Measurements from ENCODE around the gene MEIOSIN.
"Not testable (repeated sequence)": the region's sequence is repeated elsewhere in the genome, so short reads cannot be mapped to it uniquely, and the experiment has no call there.

The MEIOSIN gene

GRCh38 chr19:45780448-45781213, 47.4 kb downstream of the MEIOSIN start:
- DNase-seq, result peak; percentile 71

- DNase-seq, result peak; percentile 93
These were observed 48.2 kb downstream of the MEIOSIN start for GRCh38 chr19:45781214-45782161.

GRCh38 chr19:45782162-45782691, 49.0 kb downstream of the MEIOSIN start, which contains the start of gene DMPK:
Gene DMPK (minus strand): TSS chr19:45782490. CDS start chr19:45782352, 138 bp downstream.
- DNase-seq, result peak; percentile 47

GRCh38 chr19:45782820-45783785, 49.9 kb downstream of the MEIOSIN start:
- DNase-seq, result peak; percentile 37

DNA sequence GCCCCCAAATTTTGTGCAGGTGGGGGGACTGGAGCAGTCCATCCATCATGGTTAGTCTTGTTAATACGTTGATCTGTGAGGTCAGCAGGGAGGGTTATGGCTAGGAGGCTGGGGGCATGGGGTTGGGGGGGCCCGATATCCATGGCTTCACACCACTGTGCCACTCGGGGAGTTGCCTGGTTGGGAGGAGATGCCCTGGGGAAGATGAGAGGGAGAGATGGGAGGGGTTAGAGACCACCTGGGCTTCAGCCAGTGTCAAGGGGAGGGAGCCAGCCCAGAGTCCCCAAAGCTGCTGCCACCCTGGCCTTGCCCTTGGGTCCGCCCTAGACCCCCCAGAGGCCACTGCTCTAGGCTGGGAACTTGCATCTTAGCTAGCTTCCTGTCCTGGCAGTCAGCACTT, 50.9 kb downstream of the MEIOSIN start:
- no peak for DNase-seq

GRCh38 chr19:45785097-45785496, 51.9 kb downstream of the MEIOSIN start:
- no peak for DNase-seq

DNA sequence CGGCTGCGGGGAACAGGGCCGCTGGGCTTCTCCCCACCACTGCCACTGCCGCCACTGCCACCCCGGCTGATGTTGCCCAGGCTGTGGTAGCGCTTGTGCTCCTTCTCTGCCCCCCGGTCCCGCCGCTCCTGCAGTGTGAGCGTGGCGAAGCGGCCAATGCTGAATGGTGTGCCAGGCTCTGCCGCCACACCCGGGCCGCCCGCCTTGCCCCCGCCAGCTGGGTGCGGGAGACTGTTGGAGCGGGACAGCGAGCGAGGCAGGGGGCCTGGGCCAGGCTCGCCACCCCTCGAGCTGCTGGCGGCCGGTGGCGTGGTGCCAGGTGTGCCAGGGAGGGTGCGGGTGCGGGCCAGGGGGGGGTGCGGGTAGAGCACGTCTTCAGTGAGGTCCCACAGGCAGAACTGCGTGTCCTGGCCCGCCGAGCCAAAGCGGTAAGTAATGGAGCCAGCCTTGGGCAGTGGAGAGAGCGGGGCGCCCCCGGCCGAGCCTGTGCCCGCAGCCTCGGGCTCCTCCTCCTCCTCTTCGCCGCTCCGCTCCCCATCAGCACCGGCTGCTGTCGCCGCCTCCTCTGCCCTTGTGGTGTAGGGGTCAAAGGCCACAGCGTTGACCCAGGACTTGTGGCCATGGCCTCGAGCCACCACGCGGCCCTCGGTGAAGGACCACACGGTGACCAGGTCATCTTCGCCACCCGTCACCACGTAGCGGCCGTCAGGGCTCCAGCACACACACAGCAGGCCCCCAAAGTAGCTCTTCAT, 52.7 kb downstream of the MEIOSIN start:
- no peak for DNase-seq

DNA sequence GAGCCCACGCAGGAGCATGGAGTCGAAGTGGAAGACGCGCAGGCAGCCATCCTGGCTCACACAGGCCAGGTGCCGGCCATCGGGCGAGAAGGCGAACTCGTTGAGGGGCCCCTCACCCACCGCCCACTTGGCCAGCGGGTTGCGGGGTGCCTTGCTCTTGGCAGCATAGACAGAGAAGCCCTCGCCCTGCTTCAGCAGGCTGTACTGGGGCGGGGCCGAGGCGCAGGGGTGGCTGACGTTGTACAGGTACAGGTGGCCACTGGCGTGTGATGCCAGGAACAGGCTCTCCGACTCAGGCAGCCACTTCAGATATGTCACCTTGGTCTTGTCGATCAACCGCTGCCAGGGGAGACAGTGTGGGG, 53.3 kb downstream of the MEIOSIN start:
- DNase-seq, result no peak

- no peak for DNase-seq
These were observed 56.0 kb downstream of the MEIOSIN start for GRCh38 chr19:45789035-45789786.

DNA sequence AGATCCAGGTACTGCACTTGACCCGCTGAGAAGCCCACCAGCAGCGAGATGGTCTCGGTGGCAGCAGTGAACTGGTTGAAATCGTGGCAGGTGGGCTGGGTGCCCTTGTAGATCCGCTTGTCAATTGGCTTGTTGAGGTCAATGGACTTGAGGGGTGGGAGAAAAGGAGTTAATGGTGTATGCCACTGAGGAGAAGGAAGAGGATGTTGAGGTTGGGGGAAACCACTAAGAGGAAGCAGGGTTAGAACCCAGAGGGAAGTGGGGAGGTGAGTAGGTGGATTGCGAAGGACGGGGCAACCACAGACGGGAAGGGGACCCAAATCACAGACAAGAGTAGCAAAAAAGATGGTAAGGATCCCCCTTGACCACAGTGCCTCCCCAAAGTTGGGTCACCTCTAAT, 57.7 kb downstream of the MEIOSIN start:
- DNase-seq, result no peak

DNA sequence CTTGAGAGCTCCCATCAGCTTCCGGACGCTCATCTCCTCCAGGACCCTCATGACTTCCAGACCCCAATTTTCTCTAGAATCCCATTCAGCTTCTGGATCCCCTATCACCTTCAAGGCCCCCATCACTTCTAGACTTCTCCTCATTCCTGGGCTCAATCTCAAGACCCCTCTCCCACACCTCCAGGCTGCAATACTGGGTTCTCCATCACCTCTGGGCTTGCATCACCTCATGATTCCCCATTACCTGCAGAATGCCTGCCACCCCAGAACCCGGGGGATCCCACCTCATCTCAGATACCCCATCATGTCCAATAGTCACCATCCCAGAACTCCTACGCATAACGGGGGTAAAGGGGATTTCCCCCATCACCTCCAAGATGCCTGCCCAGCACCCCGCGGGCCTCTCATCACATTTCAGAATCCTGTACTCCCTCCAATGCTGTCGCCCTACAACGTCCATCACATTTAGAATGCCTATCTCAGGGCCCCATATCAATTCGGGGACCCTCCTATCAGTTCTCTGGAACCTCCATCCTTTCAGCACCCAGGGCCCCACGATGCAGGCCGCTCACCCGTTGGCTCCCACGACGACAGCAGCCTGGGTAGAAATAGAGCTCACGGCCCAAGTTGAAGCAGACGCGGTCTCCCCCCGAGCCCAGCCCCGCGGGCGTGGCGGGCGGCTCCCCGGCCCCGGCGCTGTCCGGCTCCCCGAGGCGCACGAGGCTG, 58.7 kb downstream of the MEIOSIN start:
- DNase-seq, result no peak

GRCh38 chr19:45792470-45793177, 59.4 kb downstream of the MEIOSIN start, which contains the start of gene DMWD:
Gene DMWD (minus strand): TSS chr19:45792845. CDS start chr19:45792756, 89 bp downstream.
- DNase-seq, result peak; percentile 99

DNA sequence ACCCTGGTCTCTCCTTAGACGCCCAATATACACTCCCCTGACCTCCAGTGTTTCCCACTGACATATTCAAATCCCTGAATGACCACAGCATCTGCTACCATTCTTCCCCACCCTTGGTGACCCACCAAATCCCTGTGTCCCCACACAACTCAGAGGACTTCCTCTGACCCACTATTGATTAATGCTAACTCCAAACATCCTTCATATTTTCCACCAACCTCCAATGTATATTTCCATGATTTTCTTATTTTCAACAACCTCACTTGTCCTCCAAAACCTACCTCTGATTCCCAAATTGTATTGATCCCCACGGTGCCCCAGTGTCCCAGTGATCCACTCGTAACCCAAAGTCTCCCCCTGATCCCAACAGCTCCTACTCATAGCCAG, 59.9 kb downstream of the MEIOSIN start:
- DNase-seq, result no peak

DNA sequence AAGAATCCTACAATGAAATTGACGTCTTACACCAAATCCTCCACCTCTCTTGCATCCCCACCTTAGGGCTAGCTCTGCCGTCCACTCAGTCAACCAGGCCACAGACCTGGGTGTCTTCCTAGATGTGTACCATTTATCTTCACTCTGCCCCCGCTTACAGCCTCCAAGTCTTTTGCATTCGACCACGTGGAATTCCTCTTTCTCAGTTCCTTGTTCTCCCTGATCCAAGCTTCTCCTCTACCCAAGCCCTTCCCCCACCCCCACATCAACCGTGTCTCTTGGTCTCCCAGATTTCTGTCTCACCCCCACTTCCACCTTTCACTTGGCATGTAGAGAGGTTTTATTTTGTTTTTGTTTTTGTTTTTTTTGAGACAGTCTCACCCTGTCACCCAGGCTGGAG, 60.6 kb downstream of the MEIOSIN start:
- no peak for DNase-seq

DNA sequence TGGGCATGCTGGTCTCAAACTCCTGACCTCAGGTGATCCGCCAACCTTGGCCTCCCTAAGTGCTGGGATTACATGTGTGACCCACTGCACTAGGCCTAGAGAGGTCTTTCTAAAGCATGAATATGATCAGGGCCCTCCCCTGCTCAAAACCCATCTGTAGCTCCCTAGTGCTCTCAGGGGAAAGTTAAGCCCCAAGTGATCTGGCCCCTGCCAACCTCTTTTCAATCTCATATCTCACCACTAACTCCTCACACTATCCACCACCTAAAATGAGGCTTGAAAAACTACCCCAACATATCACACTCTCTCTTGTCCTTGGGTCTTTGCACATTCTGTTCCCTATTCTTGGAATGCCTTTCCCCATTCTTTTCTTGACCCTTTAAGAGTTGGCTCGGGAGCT, 61.4 kb downstream of the MEIOSIN start:
- no peak for DNase-seq

DNA sequence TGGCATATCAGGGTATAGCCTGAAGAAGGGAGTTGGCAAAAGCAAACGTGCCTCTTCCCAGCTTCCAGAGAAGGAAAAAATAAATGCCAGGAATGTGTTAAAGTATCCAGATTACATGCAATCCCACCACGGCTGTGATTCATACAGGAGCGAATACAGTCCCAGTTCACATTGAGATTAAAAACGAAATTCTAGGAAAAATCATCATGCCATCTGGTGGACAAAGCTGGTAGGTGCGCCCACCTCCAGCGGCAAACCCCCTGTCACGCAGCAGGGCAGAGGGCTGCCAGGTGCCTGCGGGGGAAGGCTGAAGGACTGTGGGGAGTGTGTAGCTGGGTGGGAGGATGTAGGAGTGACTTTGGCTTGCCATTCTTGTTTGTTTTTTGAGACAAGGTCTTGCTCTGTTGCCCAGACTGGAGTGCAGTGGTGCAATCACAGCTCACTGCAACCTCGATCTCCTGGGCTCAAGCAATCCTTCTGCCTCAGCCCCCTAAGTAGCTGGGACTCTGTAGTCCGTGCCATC, 65.8 kb downstream of the MEIOSIN start:
- peak; percentile 78 for DNase-seq

DNA sequence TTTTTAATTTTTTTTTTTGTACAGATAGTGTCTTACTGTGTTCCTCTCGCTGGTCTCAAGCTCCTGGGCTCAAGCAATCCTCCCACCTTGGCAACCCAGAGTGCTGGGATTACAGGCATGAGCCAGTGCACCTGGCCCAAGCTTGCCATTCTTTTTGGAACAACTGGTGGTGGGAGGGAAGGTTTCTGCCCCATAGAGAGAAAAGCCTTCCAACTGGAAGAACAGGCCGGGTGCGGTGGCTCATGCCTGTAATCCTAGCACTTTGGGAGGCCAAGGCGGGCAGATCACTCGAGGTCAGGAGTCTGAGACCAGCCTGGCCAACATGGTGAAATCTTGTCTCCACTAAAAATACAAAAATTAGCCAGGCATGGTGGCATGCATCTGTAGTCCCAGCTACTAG, 66.3 kb downstream of the MEIOSIN start:
- DNase-seq, result not testable (repeated sequence)

DNA sequence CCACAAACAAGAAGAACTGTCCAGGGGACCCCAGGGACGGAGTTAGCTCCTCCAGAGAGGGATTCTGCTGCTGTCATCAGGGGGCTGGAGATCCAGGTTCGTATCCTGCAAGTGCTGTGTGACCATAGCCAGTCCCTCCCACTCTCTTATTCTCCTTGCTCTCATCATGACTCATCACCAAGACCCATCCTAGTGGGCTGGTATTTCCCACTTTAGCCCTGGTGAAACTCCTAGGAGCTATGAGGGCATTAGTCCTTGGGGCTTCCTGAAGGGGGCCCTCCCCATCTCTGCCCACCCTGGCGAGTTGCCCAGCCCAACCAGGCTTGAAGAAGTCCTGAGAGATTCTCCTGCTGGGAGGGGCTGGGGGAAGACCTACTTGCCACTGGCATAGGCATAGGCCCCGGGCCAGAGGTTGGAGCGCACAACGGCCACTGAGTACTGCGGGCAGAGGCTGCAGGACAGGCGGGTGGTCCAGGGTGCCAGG, 66.9 kb downstream of the MEIOSIN start:
- DNase-seq, result no peak

DNA sequence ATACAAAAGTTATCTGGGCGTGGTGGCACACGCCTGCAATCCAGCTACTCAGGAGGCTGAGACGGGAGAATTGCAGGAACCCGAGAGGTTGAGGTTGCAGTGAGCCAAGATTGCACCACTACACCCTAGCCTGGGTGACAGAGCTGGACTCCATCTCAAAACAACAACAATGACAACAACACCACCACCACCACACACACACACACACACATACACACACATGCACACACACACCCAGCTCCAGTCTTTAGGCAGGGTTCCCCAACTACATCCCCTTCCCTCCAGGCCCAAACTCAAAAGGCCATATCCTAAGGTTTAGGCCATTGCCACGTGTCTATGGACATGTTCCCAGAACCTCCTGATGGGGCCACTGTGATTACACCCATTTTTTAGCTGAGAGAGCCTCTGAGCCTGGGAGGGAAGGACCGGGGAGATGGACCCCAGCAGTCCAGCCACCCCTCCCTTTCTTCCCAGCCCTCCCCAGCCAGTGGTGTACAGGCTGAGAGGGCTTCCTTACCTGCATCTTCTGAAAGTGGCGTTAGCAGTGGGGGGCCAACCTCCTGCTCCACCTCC, 68.5 kb downstream of the MEIOSIN start:
- no peak for DNase-seq

Measured in NCI-H69 (cell line).